Measurements from ENCODE around the gene PROSER3.
A peak's percentile ranks its signal among the peaks of the same experiment; 100 is the strongest.
"Not testable (repeated sequence)": the region's sequence is repeated elsewhere in the genome, so short reads cannot be mapped to it uniquely, and the experiment has no call there.

PROSER3 gene

DNA sequence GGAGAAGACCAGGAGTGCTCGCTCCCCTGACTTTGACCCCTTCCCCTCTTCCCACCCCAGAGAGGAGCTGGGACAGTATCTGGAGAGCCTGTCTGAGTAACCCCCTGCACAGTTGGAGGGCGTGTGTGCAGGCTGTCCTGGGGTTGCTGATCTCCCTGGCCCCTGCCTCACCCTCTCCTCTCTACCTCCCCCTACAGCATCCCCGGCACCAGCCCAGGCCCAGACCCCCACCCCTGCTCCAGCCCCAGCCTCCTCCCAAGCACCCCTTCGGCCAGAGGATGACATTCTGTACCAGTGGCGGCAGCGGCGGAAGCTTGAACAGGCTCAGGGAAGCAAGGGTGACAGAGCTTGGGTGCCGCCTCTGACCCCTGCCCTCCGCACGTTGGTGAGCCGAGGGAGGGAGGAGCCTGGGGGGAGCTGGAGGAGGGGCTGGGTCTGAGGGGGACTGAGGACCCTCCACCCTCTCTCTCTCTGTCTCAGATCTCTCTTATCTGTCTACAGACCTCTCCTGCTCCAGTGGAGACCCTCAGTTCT is 8.7 kb downstream of the PROSER3 start:
- peaks cover 14% of the 10 kb centered on the region for H3K36me3 Mint-ChIP-seq (ENCODE audit: low read depth)
- no peaks in the 10 kb centered on the region for H3K9me3 Mint-ChIP-seq
- no peak overlapping the region for H3K27ac Mint-ChIP-seq
- H3K27me3 Mint-ChIP-seq (ENCODE audit: low read depth): no peaks in the 10 kb centered on the region
- H3K4me3 Mint-ChIP-seq: no peak overlapping the region
- H3K4me1 Mint-ChIP-seq (ENCODE audit: low read depth): peaks cover 5% of the 10 kb centered on the region

- no peak overlapping the region for H3K27ac Mint-ChIP-seq
These were observed 9.5 kb downstream of the PROSER3 start for GRCh38 chr19:35767288-35768081.

DNA sequence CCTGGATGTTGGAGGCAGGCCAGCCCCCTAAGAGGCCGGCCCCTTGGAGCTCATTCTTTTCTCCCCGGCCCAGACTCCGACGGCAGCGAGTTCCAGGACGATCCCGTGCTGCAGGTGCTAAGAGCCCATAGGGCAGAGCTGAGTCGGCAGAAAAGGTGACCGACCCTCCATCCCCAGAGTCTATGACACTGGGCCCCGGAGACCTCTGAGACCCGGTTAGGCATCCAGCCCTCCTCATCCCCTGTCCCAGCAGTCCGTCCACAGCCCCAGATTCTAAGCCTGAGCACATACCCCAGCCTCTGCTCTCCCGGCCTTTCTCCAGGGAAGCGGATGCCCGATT is 10.1 kb downstream of the PROSER3 start:
- H3K9me3 Mint-ChIP-seq: no peaks in the 10 kb centered on the region
- no peaks in the 10 kb centered on the region for H3K27me3 Mint-ChIP-seq (ENCODE audit: low read depth)
- H3K36me3 Mint-ChIP-seq (ENCODE audit: low read depth): peaks cover 9% of the 10 kb centered on the region
- H3K4me3 Mint-ChIP-seq: no peak overlapping the region
- H3K4me1 Mint-ChIP-seq (ENCODE audit: low read depth): peaks cover 5% of the 10 kb centered on the region
- no peak overlapping the region for H3K27ac Mint-ChIP-seq

More at GRCh38 chr19:35767288-35768081, 9.5 kb downstream of the PROSER3 start:
- Mint-ChIP-seq H3K9me3 (no peaks in the 10 kb centered on the region), H3K27me3 (ENCODE audit: low read depth) (no peaks in the 10 kb centered on the region), H3K36me3 (ENCODE audit: low read depth) (peaks cover 9% of the 10 kb centered on the region), H3K4me3 (no peak overlapping the region), H3K4me1 (ENCODE audit: low read depth) (peaks cover 5% of the 10 kb centered on the region)

DNA sequence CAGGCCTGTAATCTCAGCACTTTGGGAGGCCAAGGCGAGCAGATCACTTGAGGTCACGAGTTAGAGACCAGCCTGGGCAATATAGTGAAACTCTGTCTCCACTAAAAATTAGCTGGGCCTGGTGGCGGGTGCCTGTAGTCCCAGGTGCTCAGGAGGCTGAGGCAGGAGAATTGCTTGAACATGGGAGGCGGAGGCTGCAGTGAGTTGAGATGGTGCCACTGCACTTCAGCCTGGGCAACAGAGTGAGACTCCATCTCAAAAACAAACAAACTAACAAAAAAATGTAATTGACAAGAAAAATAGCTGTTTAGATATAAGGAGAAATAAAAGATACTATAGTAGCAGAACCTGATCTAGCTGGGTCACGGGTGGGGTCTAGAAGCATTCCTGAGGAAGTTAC is 14.4 kb downstream of the PROSER3 start:
- not testable (repeated sequence) for H3K27me3 Mint-ChIP-seq (ENCODE audit: low read depth); H3K36me3 Mint-ChIP-seq (ENCODE audit: low read depth); H3K4me3 Mint-ChIP-seq; H3K9me3 Mint-ChIP-seq; H3K27ac Mint-ChIP-seq
- peaks cover 21% of the 10 kb centered on the region for H3K4me1 Mint-ChIP-seq (ENCODE audit: low read depth)

DNA sequence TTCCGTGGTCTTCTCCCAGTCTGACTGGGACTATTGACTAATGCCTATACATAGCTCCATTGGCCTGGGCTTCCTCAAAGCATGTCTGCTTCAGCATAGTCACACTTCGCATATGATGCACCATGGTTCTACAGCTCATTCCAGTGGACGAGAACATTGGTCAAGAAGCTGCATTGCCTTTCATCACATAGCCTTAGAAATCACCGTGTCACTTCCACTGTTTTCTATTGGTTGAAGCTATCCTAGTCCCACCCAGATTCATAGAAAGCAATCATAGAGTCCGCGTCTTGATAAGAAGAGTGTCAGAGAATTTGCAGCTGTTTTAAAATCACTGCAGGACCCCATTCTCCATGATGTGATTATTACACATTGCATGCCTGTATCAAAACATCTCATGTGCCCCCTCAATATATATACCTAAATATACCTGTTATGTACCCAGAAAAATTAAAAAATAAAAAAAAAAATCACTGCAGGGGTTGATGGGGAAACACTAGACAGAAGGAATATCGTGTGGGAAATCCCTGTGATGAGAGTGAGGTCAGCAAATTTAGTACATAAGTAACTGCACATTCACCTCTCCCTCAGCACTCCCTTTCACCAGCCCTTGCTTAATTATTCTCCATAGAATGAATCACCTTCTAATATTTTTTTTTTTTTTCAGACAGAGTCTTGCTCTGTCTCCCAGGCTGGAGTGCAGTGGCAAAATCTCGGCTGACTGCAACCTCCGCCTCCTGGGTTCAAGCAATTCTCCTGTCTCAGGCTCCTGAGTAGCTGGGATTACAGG is 15.2 kb downstream of the PROSER3 start:
- Mint-ChIP-seq H3K36me3 (ENCODE audit: low read depth) (peaks cover 9% of the 10 kb centered on the region), H3K4me3 (no peak overlapping the region), H3K27me3 (ENCODE audit: low read depth) (no peaks in the 10 kb centered on the region), H3K4me1 (ENCODE audit: low read depth) (peaks cover 21% of the 10 kb centered on the region), H3K9me3 (no peaks in the 10 kb centered on the region), H3K27ac (no peak overlapping the region)

DNA sequence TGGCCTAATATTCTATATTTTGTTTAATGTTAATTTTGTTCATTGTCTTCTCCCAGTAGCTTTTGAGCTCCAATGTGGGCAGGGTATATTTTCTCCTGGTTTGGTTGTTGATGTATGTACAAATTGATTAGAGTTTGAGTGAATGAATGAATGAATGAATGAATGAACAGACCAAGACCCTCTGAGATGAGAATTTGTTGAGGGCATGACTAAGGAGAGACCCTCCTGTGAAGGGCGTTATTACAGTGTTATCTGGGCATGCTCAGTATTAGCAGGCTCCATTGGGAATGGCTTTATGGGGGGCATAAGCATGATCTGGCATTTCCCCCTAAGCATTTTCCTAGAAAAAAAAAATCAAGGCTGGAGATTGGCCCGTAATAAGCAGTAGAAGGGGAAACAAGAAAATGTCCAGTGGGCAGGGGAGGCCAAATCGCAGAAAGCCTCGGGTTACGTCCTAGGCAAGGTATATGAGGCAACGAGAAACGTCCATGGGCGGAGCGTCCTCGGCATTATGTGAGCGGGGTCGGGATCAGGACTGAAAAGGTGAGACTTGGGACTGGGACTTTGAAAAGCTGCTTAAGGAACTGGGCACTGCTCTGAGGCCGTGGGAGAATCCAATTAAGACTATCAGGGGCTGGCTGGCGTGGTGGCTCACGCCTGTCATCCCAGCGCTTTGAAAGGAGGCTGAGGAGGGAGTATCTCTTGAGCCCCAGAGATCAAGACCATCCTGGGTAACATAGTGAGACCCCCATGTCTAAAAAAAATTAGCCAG is 16.5 kb downstream of the PROSER3 start:
- Mint-ChIP-seq H3K9me3 (no peaks in the 10 kb centered on the region), H3K27ac (no peak overlapping the region), H3K4me3 (peak overlapping the region; percentile 87), H3K36me3 (ENCODE audit: low read depth) (peaks cover 4% of the 10 kb centered on the region), H3K27me3 (ENCODE audit: low read depth) (no peaks in the 10 kb centered on the region), H3K4me1 (ENCODE audit: low read depth) (peaks cover 21% of the 10 kb centered on the region)

GRCh38 chr19:35775046-35775297 is 17.0 kb downstream of the PROSER3 start:
- peak overlapping the region; percentile 87 for H3K4me3 Mint-ChIP-seq
- peaks cover 21% of the 10 kb centered on the region for H3K4me1 Mint-ChIP-seq (ENCODE audit: low read depth)
- peaks cover 4% of the 10 kb centered on the region for H3K36me3 Mint-ChIP-seq (ENCODE audit: low read depth)
- H3K27ac Mint-ChIP-seq: peak overlapping the region; percentile 61
- H3K9me3 Mint-ChIP-seq: no peaks in the 10 kb centered on the region
- no peaks in the 10 kb centered on the region for H3K27me3 Mint-ChIP-seq (ENCODE audit: low read depth)

DNA sequence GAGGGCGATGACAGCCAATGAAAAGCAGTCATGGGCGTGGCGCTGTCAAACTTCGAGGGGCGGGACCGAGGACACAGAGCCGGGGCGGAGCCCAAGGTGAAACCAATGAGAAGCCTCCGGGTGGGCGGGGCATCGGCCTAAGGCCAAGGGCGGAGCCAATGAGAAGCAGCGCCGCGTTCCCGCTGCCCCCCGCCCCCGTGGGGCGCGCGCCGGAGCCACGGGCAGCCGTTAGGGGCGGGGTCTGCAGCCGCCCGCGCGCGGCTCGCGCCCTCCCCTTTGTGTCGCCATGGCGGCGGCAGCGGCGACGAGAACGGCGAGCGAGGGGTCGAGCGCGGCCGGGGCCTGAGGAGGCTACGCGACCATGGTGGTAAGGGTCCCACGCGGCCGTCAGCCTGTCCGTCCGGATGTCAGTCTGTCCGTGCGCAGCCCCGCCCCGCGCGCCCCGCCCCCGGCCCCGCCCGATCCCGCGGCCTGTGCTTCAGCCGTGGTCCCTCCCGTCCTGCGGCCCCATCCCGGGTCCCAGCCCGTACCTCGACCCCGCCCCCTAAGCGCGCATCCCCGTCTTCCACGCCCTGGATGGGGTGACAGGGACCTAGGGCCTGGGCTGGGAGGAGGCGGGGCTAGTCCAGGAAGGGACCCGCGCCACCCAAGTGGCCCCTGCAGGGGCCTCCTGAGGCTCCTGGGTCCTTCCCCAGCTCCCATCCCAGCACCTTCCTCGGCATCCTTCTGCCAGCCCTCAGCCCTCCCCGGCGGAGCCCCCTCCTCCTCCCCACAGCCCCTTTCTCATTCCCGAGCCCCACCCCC is 17.5 kb downstream of the PROSER3 start, which contains the start of gene ARHGAP33:
ARHGAP33 (plus strand) TSS at position 267 of the 804 bp plus-strand sequence; CDS start at position 362, 95 bp downstream.
- no peaks in the 10 kb centered on the region for H3K27me3 Mint-ChIP-seq (ENCODE audit: low read depth)
- H3K36me3 Mint-ChIP-seq (ENCODE audit: low read depth): peaks cover 4% of the 10 kb centered on the region
- H3K27ac Mint-ChIP-seq: peak within 1 kb of the TSS; percentile 79
- H3K4me3 Mint-ChIP-seq: peak within 1 kb of the TSS; percentile 87
- peaks cover 21% of the 10 kb centered on the region for H3K4me1 Mint-ChIP-seq (ENCODE audit: low read depth)
- H3K9me3 Mint-ChIP-seq: no peaks in the 10 kb centered on the region

- Mint-ChIP-seq H3K36me3 (ENCODE audit: low read depth) (peaks cover 6% of the 10 kb centered on the region), H3K27ac (peak overlapping the region; percentile 79), H3K27me3 (ENCODE audit: low read depth) (no peaks in the 10 kb centered on the region), H3K9me3 (no peaks in the 10 kb centered on the region), H3K4me1 (ENCODE audit: low read depth) (peaks cover 21% of the 10 kb centered on the region), H3K4me3 (peak overlapping the region; percentile 87)
These were observed 18.3 kb downstream of the PROSER3 start for GRCh38 chr19:35776102-35776788.

- H3K4me1 Mint-ChIP-seq (ENCODE audit: low read depth): peaks cover 21% of the 10 kb centered on the region
- H3K9me3 Mint-ChIP-seq: no peaks in the 10 kb centered on the region
- no peaks in the 10 kb centered on the region for H3K27me3 Mint-ChIP-seq (ENCODE audit: low read depth)
- no peak overlapping the region for H3K27ac Mint-ChIP-seq
- peaks cover 9% of the 10 kb centered on the region for H3K36me3 Mint-ChIP-seq (ENCODE audit: low read depth)
- H3K4me3 Mint-ChIP-seq: peak overlapping the region; percentile 51
These were observed 19.3 kb downstream of the PROSER3 start for GRCh38 chr19:35777086-35777841.

DNA sequence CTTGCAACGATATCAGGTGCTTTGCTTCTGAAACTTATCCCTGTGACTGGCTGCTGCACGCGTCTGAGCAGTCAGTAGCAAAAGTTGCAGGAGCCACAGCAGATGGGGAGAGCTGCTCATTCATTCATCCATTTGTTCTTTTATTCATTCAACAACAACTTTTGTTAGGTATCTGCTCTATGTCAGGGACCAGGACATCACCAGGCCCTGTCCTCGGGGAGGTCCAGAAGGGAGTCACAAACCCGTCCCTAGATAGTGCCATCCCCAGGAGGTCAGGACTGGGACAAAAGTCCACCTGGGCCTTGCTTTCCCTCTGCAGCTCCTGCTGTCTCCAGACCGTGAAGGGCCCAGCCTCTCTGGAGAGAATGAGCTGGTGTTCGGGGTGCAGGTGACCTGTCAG is 20.0 kb downstream of the PROSER3 start:
- Mint-ChIP-seq H3K27me3 (ENCODE audit: low read depth) (no peaks in the 10 kb centered on the region), H3K4me3 (peak overlapping the region; percentile 10), H3K36me3 (ENCODE audit: low read depth) (peaks cover 11% of the 10 kb centered on the region), H3K9me3 (no peaks in the 10 kb centered on the region), H3K4me1 (ENCODE audit: low read depth) (peaks cover 21% of the 10 kb centered on the region), H3K27ac (no peak overlapping the region)

- Mint-ChIP-seq H3K4me3 (no peak overlapping the region), H3K36me3 (ENCODE audit: low read depth) (peaks cover 18% of the 10 kb centered on the region), H3K9me3 (no peaks in the 10 kb centered on the region), H3K4me1 (ENCODE audit: low read depth) (peaks cover 21% of the 10 kb centered on the region), H3K27me3 (ENCODE audit: low read depth) (no peaks in the 10 kb centered on the region), H3K27ac (peak overlapping the region; percentile 67)
These were observed 21.1 kb downstream of the PROSER3 start for GRCh38 chr19:35779033-35779432.

DNA sequence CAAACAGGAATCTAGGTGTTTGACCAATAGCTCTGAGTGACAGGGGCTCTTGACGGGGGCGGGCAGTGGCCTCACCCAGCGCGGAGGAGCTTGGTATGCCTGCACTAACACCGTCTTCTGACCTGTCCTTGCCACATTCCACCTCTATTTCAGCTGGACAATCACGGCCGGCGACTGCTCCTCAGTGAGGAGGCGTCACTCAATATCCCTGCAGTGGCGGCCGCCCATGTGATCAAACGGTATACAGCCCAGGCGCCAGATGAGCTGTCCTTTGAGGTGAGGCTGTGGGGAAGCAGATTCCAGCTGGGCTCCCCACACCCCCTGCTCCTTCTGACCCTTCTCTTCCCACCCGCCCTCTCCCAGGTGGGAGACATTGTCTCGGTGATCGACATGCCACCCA is 22.1 kb downstream of the PROSER3 start:
- Mint-ChIP-seq H3K27me3 (ENCODE audit: low read depth) (no peaks in the 10 kb centered on the region), H3K4me1 (ENCODE audit: low read depth) (peaks cover 15% of the 10 kb centered on the region), H3K27ac (no peak overlapping the region), H3K9me3 (no peaks in the 10 kb centered on the region), H3K4me3 (no peak overlapping the region), H3K36me3 (ENCODE audit: low read depth) (peaks cover 18% of the 10 kb centered on the region)
